HG02763 (cell line): ENCODE data around the gene RIMOC1.
"Not testable (repeated sequence)": the region's sequence is repeated elsewhere in the genome, so short reads cannot be mapped to it uniquely, and the experiment has no call there.

Experiments
- ATAC-seq: cut with Tn5 transposase; IDR thresholded peaks from one replicate; pipeline ENCODE4 v1.9.1; 2021; ENCODE audit warnings: mild to moderate bottlenecking, moderate library complexity; ENCODE audit not compliant: unreplicated experiment

The RIMOC1 gene

GRCh38 chr5:41885286-41885685 is 18.9 kb upstream of the RIMOC1 start:
- no peak for ATAC-seq

- no peak for ATAC-seq
Measured at GRCh38 chr5:41891066-41891707, 13.0 kb upstream of the RIMOC1 start.

- no peak for ATAC-seq
Measured at GRCh38 chr5:41892031-41892430, 12.1 kb upstream of the RIMOC1 start.

GRCh38 chr5:41893074-41893851 is 10.9 kb upstream of the RIMOC1 start:
- peak; percentile 78 for ATAC-seq

- ATAC-seq: no peak
Measured at GRCh38 chr5:41896230-41896629, 7.9 kb upstream of the RIMOC1 start.

- no peak for ATAC-seq
Measured at GRCh38 chr5:41903382-41903891, 707 bp upstream of the RIMOC1 start.

- no peak for ATAC-seq
Measured at GRCh38 chr5:41906151-41906550, 2.0 kb downstream of the RIMOC1 start.

GRCh38 chr5:41908374-41909079 is 4.4 kb downstream of the RIMOC1 start:
- ATAC-seq: no peak

GRCh38 chr5:41918105-41918504 is 14.0 kb downstream of the RIMOC1 start:
- no peak for ATAC-seq

GRCh38 chr5:41921166-41921565 is 17.0 kb downstream of the RIMOC1 start:
- ATAC-seq: no peak

- no peak for ATAC-seq
Measured at GRCh38 chr5:41921874-41922273, 17.7 kb downstream of the RIMOC1 start.

GRCh38 chr5:41924526-41924871 is 20.4 kb downstream of the RIMOC1 start:
- ATAC-seq: no peak

GRCh38 chr5:41924872-41925554 is 20.9 kb downstream of the RIMOC1 start, which contains the start of gene FBXO4:
TSS of gene FBXO4 (plus strand) at chr5:41925281. CDS start at chr5:41925310, 29 bp downstream.
- peak; percentile 95 for ATAC-seq

GRCh38 chr5:41925555-41925951 is 21.4 kb downstream of the RIMOC1 start:
- peak; percentile 32 for ATAC-seq

- ATAC-seq: no peak
Measured at GRCh38 chr5:41927604-41928003, 23.5 kb downstream of the RIMOC1 start.

- ATAC-seq: no peak
Measured at GRCh38 chr5:41929035-41929434, 24.9 kb downstream of the RIMOC1 start.

GRCh38 chr5:41932770-41933169 is 28.6 kb downstream of the RIMOC1 start:
- ATAC-seq: no peak

- ATAC-seq: no peak
Measured at GRCh38 chr5:41935544-41935943, 31.4 kb downstream of the RIMOC1 start.

GRCh38 chr5:41940641-41941040 is 36.5 kb downstream of the RIMOC1 start:
- no peak for ATAC-seq

- not testable (repeated sequence) for ATAC-seq
Measured at GRCh38 chr5:41945332-41945955, 41.3 kb downstream of the RIMOC1 start.

GRCh38 chr5:41951224-41951623 is 47.1 kb downstream of the RIMOC1 start:
- no peak for ATAC-seq
